Breast epithelium (tissue), 4 donors: ENCODE data around the gene TGIF2. TPM values are rescaled to one million over a fixed set of nuclear protein-coding genes. Genes with fewer than 3 reads are reported as not detected.

Experiments used
- DNase-seq, 2 donors: peaks; one replicate each; pipeline ENCODE4 v3.0.0-alpha.2; 2019; ENCODE audit warnings: low spot score in 2 of 2
- H3K27ac ChIP-seq, 2 donors: fragments of 200-600 bp; sonication (generic) in 1 of 2; one replicate each; pipeline ENCODE4 v1.5.1; 2016 to 2019; ENCODE audit warnings: mild to moderate bottlenecking in 1 of 2
- H3K27me3 ChIP-seq, 2 donors: fragments of 200-600 bp; sonication (generic) in 1 of 2; one replicate each; pipeline versions ENCODE4 v1.5.1 to v1.6.0; 2017 to 2019; ENCODE audit warnings: control low read depth in 1 of 2, mild to moderate bottlenecking in 1 of 2
- H3K36me3 ChIP-seq: fragments of 200-600 bp; one replicate; pipeline ENCODE4 v1.5.1; 2019
- H3K4me1 ChIP-seq, 2 donors: fragments of 200-600 bp; sonication (generic); one replicate each; pipeline ENCODE4 v1.5.1; 2016 to 2019; ENCODE audit warnings: control low read depth in 1 of 2
- H3K4me3 ChIP-seq, 3 donors: fragments of 200-600 bp; sonication (generic); 1 replicate in 2 of 3; 2 replicates in 1 of 3; pipeline ENCODE4 v1.5.1; 2016 to 2019; ENCODE audit warnings: mild to moderate bottlenecking in 3 of 3, moderate library complexity in 2 of 3
- H3K9me3 ChIP-seq, 2 donors: fragments of 200-600 bp; sonication (generic) in 1 of 2; one replicate each; pipeline ENCODE4 v1.5.1; 2016 to 2019; ENCODE audit warnings: control low read depth in 1 of 2
- CTCF ChIP-seq, 3 donors: fragments of 450-650 bp; IDR thresholded peaks; one replicate each; pipeline ENCODE4 v1.5.1; 2016 to 2017; ENCODE audit warnings: antibody characterized with exemption in 3 of 3, mild to moderate bottlenecking in 3 of 3, moderate library complexity in 3 of 3
- POLR2A ChIP-seq: fragments of 450-650 bp; IDR thresholded peaks from one replicate; pipeline ENCODE4 v1.6.1; 2016; ENCODE audit warnings: antibody characterized with exemption, mild to moderate bottlenecking, moderate library complexity
- POLR2AphosphoS5 ChIP-seq, 3 donors: sonication (generic); formaldehyde crosslinking; IDR thresholded peaks; one replicate each; pipeline ENCODE4 v1.6.1; 2017; ENCODE audit warnings: antibody characterized with exemption in 3 of 3
- intact Hi-C: fragments of 100-400 bp; cut with DNase I; formaldehyde crosslinking; loops from one replicate; pipeline ENCODE4 v1.15.1; 2023; ENCODE audit warnings: low total_unique reads
- total RNA-seq, 3 donors: library from RNA; depleted of rRNA; stranded (reverse); fragments of >200 nt; gene quantifications; one replicate each; pipeline ENCODE4 v1.1.0, GENCODE V29; 2016

Gene TGIF2
- total RNA-seq, 3 donors from 2014 or later = 9.9 to 14.3 (median 13.4) TPM

GRCh38 chr20:36584018-36584481 lies 10.7 kb downstream of the TGIF2 start:
- no peak for DNase-seq
- no peaks in the 10 kb centered on the region for H3K4me1 ChIP-seq
- intact Hi-C loops = no loop called here
- no peaks in the 10 kb centered on the region for H3K36me3 ChIP-seq
- no peaks in the 10 kb centered on the region for H3K9me3 ChIP-seq
- H3K27me3 ChIP-seq = no peaks in the 10 kb centered on the region
- TF ChIP-seq POLR2A (no peak), POLR2AphosphoS5 (IDR thresholded peaks at IDR 0.05) (no peak)
- no peak overlapping the region for H3K27ac ChIP-seq
- no peak overlapping the region for H3K4me3 ChIP-seq

- no peak overlapping the region for H3K4me3 ChIP-seq
- peak overlapping the region in 1 of 2 donors; percentile 58 for H3K27ac ChIP-seq
- no peak for DNase-seq
- intact Hi-C loops = no loop called here
- no peaks in the 10 kb centered on the region for H3K9me3 ChIP-seq
- H3K4me1 ChIP-seq = no peaks in the 10 kb centered on the region
- TF ChIP-seq CTCF (IDR thresholded peaks at IDR 0.05) = no peak
- no peak for TF ChIP-seq POLR2AphosphoS5 (IDR thresholded peaks at IDR 0.05)
- TF ChIP-seq POLR2A = no peak
- no peaks in the 10 kb centered on the region for H3K27me3 ChIP-seq
- no peaks in the 10 kb centered on the region for H3K36me3 ChIP-seq
Measured at GRCh38 chr20:36585410-36586125, 12.2 kb downstream of the TGIF2 start.

- Histone ChIP-seq H3K27ac (no peak overlapping the region), H3K36me3 (no peaks in the 10 kb centered on the region)
- TF ChIP-seq POLR2A = no peak
- TF ChIP-seq CTCF (IDR thresholded peaks at IDR 0.05) = no peak
- no peak for TF ChIP-seq POLR2AphosphoS5 (IDR thresholded peaks at IDR 0.05)
Measured at GRCh38 chr20:36587388-36588070, 14.1 kb downstream of the TGIF2 start.

DNA sequence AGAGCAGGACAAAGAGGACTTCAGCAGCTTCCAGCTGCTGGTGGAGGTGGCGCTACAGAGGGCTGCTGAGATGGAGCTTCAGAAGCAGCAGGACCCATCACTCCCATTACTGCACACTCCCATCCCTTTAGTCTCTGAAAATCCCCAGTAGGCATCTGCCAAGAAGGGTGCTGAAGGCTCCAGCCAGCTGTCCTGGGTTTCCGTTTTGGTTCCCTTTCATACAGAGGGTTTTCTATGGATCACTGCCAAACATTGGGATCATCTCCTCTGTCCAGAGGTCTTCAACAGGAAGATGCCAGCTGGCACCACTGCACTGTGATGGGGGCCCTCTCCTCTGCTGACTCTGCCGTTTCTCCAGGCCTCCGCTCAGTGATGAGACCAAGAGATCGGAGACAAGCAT lies 17.9 kb downstream of the TGIF2 start:
- no peak overlapping the region for H3K4me3 ChIP-seq
- intact Hi-C loops = no loop called here
- H3K4me1 ChIP-seq = no peaks in the 10 kb centered on the region
- no peaks in the 10 kb centered on the region for H3K27me3 ChIP-seq
- no peak for DNase-seq
- no peak for TF ChIP-seq POLR2A
- no peak overlapping the region for H3K27ac ChIP-seq
- no peaks in the 10 kb centered on the region for H3K36me3 ChIP-seq
- no peaks in the 10 kb centered on the region for H3K9me3 ChIP-seq

More at GRCh38 chr20:36587388-36588070, 14.1 kb downstream of the TGIF2 start:
- no peak for DNase-seq
- intact Hi-C loops = no loop called here
- no peaks in the 10 kb centered on the region for H3K4me1 ChIP-seq
- no peaks in the 10 kb centered on the region for H3K9me3 ChIP-seq
- no peaks in the 10 kb centered on the region for H3K27me3 ChIP-seq
- no peak overlapping the region for H3K4me3 ChIP-seq

DNA sequence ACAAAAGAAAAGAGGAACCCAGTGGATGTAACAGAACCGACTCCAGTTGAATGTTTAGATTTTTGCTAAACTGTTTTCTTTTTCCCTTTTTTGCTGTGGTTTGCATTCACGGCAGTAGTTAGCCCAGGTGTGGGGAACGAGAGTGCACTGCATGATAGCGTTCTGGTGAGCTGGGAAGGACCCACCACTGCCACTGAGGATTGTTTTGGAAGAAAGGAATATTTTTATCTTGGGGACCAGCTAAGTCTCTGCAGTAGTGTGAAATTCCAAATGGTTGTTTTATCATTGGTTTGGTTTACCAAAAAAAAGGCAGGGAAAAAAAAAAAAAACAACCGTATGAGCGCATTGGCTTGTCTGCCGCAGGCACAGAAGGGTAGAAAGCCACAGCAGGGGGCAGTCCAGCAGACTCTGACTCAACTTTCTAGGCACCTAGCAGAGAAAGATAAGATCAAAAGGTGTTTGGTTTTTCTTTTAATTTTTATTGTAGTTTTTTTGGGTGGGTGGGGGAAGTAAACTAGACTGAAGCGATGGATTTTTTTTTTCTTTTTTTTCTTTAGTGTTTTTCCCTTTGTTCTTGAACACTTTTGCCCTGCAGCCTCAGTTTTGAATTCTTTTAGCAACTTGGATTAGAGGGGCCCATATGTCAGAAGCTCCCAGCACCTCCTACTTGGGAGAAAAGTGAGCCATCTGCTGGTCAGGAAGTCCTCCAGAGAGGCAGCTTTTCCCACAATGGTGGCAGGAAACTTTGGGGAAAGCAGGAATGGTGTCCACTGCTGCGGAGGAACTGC lies 18.7 kb downstream of the TGIF2 start:
- intact Hi-C loops = no loop called here
- no peaks in the 10 kb centered on the region for H3K4me1 ChIP-seq
- H3K36me3 ChIP-seq = no peaks in the 10 kb centered on the region
- TF ChIP-seq POLR2AphosphoS5 (IDR thresholded peaks at IDR 0.05) (no peak), POLR2A (no peak), CTCF (IDR thresholded peaks at IDR 0.05) (peak in 2 of 3 donors; percentile 24 to 25)
- no peak overlapping the region for H3K27ac ChIP-seq
- H3K27me3 ChIP-seq = no peaks in the 10 kb centered on the region
- H3K4me3 ChIP-seq = no peak overlapping the region
- no peak for DNase-seq
- H3K9me3 ChIP-seq = no peaks in the 10 kb centered on the region
